NCI-H446 treated with DMSO at 0.1 percent for 48 hours (cell line): ENCODE data around the gene ARID1B.
A peak's percentile ranks its signal among the peaks of the same experiment; 100 is the strongest.
"Not testable (repeated sequence)": the region's sequence is repeated elsewhere in the genome, so short reads cannot be mapped to it uniquely, and the experiment has no call there.

ENCODE experiments used
- DNase-seq: peaks from one replicate; lab custom pipeline; 2025; lab: John Stamatoyannopoulos, UW

The ARID1B gene

DNA sequence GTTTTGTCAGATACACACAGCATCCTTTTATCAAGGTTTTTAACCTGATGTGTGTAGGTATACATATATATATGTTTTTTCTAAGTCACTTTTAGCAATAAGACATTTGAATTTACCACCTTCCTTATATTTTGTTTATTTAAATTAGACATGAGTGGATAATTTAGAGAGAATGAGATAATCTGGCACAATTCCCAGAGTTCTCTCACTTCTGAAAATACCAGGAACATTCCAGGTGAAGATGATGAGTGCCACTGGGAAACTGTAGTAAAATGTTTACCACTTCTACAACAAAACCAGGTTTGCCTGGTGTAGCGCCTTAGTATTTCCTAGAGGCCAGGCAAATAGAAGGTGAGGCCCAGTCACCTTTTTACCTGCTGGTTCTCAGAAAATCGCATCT lies 356.7 kb downstream of the ARID1B start:
- DNase-seq = no peak

DNA sequence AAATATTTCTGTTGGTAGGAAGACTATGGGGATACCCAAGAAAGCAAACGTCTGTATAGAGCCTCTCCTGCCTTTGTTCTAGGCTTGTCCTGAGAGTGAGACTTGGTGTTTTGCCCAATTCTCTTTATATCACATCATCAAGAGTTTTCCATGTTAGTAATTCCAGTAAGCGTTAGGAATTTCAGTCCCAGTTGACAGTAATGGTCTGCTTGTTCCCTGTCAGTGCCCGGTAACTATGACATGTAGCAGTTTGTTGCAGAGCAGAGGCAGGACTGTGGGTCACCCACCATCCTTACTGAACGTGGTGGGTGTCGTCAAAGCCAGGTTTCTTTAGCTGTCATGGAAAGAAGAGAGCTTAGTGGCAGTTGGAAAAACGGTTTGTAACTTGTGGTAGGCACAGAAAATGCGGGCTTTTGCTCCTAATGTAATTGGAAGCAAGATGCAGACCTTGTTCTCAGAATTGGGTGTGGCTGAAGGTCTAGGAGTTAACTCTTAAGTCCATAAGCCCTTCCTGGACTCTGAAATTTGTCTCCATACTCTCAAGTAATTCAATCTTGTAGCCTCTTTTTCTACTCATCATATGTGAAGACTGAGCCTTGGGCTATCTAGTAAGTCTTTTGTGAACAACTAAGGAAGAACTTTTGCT lies 357.3 kb downstream of the ARID1B start:
- no peak for DNase-seq

DNA sequence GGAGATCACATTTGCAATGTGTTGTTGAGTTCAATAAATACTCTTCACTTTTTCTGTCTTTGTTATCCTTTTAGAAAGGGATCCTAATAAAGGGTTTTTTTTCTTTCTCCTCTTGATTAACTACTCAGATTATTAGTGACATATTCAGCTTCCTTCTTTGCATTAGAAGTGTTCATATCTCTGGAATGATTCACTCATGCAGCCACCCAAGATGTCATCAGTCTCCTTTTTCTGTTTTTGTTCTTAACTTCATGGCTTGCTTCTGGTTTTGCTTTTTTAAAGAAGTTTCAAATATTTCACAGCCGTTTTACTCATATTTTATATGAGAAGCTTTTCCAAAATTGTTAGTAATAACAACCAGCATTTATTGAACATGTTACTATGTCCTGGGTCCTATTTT lies 358.5 kb downstream of the ARID1B start:
- no peak for DNase-seq

DNA sequence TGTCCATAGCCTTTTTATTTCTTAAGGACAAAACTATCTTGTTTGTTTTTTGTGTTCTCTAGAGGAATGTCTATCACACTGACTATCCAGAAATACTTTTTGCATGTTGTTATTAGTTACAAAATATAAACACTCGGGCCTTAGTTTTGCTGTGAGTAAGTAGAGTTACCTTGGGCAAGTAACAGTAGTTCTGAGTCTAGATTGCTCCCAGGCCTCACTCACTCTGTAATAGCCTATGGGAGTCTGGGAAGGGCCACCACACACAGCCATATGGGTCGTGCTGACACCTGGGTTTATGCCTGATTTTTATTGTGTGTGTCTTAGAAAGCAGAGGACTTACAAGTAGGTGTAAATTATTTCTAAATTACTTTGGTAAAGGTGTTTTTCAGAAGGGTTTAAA lies 360.3 kb downstream of the ARID1B start:
- no peak for DNase-seq

DNA sequence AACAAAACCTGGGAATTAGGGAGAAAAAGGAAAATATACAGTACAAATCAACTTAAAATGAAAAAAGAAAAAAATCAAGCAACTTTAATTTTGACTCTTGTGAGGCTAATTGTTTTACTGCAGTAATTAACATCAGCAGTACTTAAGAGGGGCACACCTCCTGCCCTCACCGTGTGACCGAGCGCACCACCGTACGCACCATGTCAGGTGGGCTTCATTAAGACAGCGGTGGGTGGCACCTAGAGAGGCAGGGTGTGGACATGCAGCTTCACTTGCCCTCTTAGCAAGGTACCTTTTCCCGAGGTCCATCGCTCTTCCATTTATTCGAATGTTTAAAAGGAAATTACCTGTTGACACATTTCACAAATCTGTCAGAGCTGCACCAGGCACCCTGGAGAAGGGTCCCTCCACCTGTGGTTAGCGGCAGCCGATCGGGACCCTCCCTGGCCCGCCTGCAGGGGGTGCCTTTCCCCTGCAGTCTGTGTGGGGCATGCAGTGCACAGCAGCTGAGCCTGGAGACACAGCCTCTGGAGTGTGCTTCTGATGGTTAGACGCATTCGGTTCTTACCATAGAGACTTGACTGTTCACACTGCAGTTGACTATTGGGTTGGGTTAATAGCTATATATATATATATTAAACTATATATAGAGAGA lies 362.0 kb downstream of the ARID1B start:
- no peak for DNase-seq

DNA sequence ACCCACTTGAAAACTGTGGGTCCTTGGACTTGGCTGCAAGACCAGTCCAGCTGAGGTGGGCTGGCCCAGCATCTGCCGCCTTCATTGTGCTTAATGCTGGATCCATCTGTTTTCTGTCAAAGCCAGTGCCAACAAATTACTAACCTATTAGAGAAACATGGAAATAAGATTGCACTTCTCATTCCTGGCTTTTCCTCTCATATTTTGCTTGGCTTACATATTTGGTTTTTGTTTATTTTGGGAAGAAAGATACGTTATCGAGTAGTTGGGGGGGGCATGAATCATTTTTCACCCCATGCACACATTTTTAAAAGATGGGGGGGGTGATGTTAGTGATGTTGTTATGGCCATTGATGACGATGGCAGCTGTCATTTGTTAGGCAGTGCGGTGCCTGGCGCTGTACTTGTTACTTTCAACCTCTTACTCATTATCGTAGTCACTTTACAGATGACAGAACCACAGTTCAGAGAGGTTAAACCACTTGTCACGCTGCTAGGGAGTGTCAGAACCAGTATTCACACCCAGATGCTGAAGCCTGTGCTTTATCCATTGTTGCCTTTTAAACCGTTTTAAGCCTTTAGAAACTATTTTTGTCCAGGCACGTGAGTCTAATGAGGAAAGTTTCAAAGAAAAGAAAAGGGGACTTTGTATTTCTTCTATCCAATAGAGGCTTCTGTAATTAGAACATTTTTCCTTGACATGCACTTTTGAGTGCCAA lies 366.2 kb downstream of the ARID1B start:
- peak; percentile 89 for DNase-seq

DNA sequence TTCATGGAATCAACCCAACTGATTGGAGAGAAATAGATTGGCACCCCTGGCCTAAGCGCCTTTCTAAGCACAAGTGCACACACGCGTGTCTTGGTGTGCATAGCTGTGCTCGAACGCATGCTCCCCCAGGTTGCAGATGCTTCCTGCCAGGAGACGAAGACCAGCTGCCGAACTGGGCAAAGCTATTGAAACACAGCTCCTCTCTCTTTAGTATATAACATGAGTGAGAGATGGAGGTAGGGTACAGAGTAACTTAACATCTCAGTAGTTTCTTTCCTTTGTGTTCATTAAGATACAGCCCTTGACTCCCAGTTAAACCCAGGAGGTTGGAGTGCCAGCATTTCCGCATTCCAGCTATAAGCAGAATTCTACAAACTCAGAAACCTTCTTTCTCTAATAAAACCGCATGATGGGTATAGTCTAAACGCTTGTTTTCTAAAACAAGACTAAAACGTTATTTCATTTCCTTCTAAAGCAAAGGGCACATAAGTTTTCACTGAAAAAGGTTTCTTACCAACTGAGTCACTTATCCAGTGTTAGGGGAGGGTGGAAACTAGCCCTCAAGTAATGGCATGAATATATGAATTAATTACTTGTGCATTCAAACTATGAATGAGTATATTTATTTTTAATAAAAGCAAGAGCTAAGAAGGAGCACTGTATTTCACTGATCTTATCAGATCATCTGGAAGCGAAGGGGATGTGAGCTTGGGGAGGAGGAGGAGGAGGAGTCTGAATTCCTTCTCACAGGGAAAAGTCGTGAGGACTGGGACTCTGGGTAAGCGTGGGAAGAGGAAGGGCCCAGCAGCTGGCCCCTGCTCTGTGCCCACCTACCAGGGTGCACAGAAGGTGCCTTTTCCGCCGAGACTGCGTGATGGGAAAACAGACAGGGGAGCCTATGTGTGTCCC lies 367.0 kb downstream of the ARID1B start:
- DNase-seq = peak; percentile 6

DNA sequence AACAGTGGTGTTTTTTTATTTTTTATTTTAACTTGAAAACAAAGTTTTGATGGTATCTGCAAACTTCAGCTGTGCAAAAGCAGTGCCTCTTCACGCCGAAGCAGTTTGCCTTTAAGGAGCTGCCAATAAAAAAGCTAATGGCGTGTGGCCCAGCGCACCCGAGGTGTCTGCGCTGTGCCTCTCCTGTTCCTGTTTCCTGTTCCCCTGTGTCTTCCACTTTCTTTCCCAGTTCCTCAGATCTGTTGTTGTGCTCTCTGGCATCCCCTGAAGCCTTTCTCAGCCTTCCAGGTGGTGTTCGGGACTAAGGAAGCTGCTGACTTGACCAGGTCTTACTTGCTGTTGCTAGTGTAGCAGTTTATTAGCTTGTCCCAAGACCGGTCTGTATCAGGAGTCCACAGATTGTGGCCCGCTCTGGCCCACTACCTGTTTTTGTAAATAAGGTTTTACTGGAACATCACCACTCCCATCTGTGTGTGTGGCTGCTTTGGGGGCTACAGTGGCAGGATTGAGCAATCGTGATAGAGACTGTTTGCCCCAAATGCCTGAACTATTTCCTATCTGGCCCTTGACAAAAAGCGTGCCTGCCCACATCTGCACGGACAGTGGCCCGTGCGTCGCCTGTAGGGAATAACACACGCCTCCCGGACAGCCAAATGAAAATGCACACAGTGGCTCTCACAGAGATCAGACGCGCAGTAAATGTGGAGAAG lies 367.8 kb downstream of the ARID1B start:
- no peak for DNase-seq

DNA sequence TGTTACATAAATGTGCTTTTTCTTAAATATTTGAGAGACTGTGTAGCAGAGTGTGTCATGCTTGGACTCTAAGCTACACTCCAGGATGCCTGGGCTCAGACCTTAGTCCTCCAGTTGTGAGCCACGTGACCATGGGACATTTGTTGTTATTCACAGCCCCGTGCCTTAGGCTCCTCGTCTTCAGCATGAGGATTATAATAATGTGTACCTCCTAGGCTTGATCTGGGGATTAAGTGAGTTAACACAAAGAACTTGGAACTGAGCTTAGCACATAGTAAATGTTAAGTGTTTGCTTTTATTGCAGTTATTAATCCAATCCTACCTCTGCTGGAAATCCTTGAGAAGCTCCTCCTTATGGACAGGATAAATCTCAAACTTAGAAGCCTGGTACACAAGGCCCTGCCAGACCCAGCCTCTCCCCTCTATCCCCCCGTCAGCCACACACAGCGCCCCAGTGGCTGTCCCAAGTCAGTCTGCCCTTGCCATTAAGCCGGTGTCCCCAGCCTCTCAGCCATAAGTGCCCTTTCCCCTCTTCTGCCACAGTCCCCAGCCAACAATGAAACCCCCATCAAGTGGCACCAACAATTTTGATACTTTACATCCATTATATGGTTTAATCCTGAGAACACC lies 368.6 kb downstream of the ARID1B start:
- DNase-seq = no peak

DNA sequence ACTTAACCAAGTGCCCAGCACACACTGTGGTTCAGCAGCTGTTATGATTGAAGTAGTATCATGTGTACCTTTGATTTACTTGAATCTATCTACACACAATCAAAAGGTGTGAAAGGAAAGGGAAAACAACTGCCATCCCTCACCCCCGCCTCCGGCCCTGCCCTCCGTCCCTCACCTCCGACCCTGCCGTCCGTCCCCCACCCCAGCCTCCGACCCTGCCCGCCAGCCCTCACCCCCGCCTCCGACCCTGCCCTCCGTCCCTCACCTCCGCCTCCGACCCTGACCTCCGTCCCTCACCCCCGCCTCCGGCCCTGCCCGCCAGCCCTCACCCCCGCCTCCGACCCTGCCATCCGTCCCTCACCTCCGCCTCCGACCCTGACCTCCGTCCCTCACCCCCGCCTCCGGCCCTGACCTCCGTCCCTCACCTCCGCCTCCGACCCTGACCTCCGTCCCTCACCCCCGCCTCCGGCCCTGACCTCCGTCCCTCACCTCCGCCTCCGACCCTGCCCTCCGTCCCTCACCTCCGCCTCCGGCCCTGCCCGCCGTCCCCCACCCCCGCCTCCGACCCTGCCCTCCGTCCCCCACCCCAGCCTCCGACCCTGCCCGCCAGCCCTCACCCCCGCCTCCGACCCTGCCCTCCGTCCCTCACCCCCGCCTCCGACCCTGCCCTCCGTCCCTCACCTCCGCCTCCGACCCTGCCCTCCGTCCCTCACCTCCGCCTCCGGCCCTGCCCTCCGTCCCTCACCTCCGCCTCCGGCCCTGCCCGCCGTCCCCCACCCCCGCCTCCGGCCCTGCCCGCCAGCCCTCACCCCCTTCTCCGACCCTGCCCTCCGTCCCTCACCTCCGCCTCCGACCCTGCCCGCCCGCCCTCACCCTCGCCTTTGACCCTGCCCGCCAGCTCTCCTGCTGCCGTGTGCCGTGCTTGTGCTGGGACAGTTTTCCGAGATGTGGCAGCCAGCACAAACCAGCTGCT lies 370.2 kb downstream of the ARID1B start:
- DNase-seq = not testable (repeated sequence)

DNA sequence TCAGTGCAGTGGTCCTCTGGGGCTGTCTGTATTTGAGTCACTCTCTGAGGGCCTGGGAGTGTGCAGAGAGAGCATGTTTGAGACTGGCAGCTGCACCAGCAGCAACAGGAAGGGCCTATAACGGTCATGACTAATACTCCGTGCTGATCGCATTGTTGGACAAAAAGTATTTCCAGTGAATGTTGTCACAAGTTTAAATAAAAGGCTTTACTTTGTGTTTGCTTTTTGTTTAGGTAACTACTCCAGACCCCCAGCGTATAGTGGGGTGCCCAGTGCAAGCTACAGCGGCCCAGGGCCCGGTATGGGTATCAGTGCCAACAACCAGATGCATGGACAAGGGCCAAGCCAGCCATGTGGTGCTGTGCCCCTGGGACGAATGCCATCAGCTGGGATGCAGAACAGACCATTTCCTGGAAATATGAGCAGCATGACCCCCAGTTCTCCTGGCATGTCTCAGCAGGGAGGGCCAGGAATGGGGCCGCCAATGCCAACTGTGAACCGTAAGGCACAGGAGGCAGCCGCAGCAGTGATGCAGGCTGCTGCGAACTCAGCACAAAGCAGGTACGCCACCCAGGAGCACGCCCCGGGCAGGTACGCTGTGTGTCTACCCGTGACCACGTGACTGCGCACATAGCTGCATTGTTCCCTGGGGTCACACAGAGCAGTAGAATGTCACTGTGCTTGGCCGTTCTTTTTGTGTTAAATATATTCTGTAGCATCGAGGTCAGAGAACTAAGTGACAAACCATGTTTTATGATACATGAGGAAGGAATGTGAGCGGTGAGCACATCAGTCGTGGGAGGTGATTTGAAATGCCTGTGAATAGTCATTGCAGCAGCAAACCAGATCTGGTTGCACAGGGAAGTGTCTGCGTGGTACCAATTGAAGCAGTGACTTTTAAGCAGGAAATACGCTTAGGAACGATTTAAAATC lies 371.5 kb downstream of the ARID1B start:
- DNase-seq = peak; percentile 78

DNA sequence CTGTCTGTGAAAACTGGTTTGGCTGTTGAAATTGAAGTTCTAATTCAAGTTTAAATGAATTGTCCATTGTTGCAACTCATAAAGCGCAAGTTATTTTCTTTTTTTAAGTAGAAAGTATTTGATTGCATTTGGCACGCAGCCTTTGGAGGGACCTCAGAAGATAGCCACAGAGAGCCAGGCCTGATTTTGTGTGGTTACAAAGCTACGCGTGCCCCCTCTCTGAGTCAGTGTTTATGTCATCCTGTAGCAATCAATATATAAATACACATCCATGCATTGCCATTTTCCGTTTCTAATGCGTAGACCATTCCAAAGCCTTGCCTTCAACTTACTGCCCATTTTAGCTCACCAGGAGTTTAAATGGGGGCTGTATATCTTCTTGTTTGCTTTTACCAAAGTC lies 372.9 kb downstream of the ARID1B start:
- DNase-seq = no peak

DNA sequence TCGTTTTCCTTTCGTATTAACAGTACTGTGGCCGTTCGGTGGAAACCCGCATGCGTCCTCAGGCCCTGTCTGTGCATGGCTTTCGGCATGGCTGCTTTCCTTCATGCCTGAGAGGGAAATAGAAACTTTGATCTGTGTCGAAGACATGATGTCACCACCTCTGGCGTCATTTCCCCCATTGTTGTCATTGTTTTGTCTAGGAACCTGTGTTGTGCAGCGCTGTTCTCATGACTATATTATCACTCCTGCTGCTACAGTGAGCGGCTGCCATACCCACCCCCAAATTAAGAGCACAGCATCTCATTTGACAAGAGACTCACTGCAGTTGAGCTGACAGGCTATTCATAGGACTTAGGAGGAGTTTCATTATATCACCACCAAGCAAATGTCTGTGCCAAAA lies 373.9 kb downstream of the ARID1B start:
- no peak for DNase-seq

DNA sequence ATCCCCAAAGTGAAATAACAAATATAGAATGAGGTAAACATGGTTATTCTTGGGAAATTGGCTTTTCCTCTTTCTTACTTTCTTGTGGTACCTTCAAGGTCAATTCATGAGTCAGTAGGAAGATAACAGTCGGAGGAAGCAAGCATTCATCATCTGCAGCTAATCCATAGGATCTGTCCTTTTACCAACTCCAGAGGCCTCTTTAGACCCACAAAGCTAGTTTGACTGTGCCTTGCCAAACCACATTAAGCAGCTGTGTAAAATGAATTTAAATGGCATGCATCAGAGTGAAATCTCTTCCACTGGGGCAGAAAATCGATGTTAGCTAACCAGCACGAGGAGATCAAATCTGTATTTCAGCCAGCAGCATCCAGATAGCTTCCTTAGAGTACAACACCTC lies 374.8 kb downstream of the ARID1B start:
- no peak for DNase-seq

DNA sequence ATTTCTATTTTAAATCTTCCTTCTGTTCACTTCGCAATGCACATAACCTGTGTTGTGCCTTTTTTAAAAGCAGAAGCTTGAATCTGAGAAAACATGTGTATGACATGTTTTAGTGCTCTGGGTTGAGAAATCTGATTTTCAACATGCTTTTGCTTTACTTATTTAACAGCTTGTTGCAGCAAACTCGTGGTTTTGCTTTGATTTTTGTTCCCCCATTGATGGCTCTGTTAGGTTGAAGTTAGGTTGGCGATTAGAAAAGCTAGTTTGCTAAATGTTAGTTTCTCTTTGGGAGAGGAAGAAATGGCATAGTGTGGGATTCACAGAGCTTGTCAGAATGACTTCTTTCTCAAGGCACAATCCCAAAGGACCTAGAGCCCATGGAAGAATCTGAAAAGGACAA lies 375.4 kb downstream of the ARID1B start:
- no peak for DNase-seq

DNA sequence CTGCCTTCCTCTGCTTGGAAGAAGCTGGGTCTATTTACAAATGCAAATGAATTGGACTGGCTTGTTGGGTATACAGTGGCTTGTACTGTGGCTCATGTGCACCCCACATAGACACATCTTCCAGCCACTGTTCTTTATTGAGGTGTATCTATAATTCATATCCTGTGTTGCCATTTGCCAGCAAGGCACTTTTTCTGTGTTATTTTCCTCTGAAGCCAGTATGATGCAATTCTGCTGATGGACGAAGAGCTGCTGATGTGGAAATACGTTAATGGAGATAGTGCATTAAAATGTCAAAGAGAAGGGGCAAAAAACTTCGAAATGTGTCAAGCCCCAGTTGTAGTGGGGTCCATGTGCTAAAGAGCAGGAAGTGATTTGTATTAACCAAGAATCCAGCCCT lies 378.6 kb downstream of the ARID1B start:
- DNase-seq = no peak

DNA sequence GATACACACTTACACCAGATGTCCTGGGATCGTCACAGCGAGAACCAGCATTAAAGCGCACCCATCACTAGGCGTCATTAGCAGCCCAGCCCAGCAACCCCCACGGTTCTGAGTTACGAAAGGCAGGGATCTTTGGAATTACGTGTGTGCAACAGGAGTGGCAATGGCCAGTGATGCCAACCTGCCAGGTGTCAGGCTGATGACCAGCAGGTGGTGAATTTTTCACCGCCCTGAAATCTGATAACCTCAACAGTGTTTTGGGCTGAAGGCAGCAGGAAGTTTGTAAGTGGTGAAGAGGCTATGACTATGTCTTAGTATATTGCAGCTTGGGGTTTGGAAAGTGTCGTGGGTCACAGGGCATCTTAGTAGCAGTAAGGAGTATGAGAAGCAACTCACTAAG lies 380.1 kb downstream of the ARID1B start:
- DNase-seq = no peak

DNA sequence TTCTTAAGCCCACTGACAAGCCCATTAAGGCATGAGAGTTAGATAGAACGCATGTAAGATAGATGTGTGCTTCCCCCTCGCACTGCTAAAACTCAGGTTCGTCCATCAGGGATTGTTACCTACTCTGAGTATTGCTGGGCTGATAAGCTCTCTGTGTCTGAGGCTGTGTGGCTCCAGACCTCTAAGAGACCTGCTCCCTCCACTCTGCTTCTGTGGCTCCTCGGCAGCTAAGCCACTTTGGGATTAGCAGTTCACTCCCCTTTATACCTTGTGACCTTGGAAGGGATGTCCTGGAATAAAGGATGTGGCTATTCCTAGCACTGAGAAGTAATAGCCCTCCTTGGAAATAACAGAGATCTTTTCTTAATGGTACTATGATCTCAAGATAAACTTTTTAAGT lies 381.3 kb downstream of the ARID1B start:
- no peak for DNase-seq

DNA sequence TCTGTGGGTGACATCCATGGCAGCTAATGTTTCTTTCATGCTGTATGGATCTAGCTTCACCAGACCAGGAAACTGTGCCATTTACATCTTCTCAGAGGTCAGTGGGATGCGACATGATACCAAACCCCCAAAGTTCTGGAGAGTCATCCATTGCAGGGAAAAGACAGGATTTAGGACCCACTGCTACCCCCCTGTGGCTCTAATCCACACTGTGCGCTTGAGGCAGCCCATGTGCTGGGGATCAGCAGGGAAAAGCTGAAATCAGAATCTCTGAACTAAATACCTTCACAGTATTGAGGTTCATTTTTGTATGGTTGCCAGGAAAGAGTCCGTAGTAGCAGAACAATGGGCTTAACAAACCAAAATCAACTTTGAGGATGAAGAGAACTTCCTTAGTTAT lies 381.7 kb downstream of the ARID1B start:
- DNase-seq = no peak
